Superior temporal gyrus (tissue), 1 donor: ENCODE data around the gene IL11.

ENCODE experiments used
- DNase-seq: peaks from one replicate; pipeline ENCODE4 v3.0.0-alpha.2; 2016; ENCODE audit errors: extremely low spot score

Gene IL11

GRCh38 chr19:55372316-55373081 lies 2.2 kb upstream of the IL11 start:
- no peak for DNase-seq

GRCh38 chr19:55369653-55370304 lies 484 bp downstream of the IL11 start:
- DNase-seq, result no peak

- no peak for DNase-seq
Observed at GRCh38 chr19:55368701-55369563, 1.3 kb downstream of the IL11 start.

GRCh38 chr19:55368106-55368505 lies 2.2 kb downstream of the IL11 start:
- DNase-seq, result no peak

- DNase-seq, result no peak
Observed at GRCh38 chr19:55366790-55367189, 3.5 kb downstream of the IL11 start.

GRCh38 chr19:55365964-55366363 lies 4.3 kb downstream of the IL11 start:
- DNase-seq, result no peak

GRCh38 chr19:55365245-55365644 lies 5.0 kb downstream of the IL11 start:
- no peak for DNase-seq

GRCh38 chr19:55362990-55363716 lies 7.1 kb downstream of the IL11 start, which contains the start of gene GARIN5B:
GARIN5B (minus strand) TSS chr19:55363260; CDS start chr19:55363066, 194 bp downstream.
- no peak for DNase-seq

GRCh38 chr19:55362174-55362989 lies 7.9 kb downstream of the IL11 start:
- DNase-seq, result no peak

- no peak for DNase-seq
Observed at GRCh38 chr19:55360902-55361301, 9.4 kb downstream of the IL11 start.

GRCh38 chr19:55358943-55359908 lies 11.0 kb downstream of the IL11 start:
- DNase-seq, result no peak

- no peak for DNase-seq
Observed at GRCh38 chr19:55358493-55358892, 11.8 kb downstream of the IL11 start.

- DNase-seq, result no peak
Observed at GRCh38 chr19:55355213-55355821, 14.9 kb downstream of the IL11 start.

GRCh38 chr19:55354698-55355212 lies 15.5 kb downstream of the IL11 start, which contains the start of gene COX6B2:
COX6B2 (minus strand) TSS chr19:55354719; CDS start chr19:55354521, 198 bp downstream.
- no peak for DNase-seq

- DNase-seq, result no peak
Observed at GRCh38 chr19:55353803-55354697, 16.2 kb downstream of the IL11 start.

GRCh38 chr19:55353356-55353802 lies 16.9 kb downstream of the IL11 start:
- DNase-seq, result no peak

GRCh38 chr19:55352549-55353145 lies 17.6 kb downstream of the IL11 start:
- DNase-seq, result no peak
